Measurements from ENCODE around the gene FAM13C.

Gene FAM13C

DNA sequence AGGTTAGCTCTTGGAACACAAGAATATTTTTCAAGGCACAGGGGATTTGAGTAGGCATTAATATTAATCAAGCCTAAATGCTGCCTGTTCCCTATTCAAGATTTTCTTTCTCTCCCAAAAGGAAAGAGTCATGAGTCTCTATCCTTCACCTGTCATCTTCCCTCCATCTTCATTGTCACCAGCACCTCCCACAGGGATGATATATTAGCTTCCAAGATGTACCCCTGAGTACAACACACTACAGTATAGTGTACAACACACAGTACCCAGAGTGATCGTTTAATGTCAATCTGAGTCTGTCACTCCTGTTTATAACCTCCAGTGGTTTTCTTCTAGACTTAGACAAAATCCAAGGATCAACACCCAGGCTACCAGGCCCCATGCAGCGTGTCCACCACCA lies 50.1 kb downstream of the FAM13C start:
- no peak for DNase-seq

DNA sequence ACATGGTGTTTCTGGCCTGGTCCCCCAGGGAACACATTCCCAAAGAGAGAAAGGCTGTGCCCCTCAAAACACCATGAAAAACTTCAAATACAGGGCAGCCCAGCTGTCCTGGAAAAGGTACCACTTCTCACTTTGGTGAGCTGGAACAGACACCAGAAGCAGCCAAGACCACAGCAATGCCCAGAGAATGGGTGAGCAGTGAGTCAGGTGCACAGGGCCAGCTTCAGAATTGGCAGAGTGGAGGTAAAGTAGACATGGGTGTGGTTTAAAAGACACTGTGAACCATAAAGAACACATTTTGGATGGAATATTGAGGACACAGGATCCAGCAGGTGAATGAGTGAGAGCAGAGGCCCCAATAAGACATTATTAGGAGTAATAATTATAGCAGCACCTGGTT lies 51.3 kb downstream of the FAM13C start:
- DNase-seq, result no peak

DNA sequence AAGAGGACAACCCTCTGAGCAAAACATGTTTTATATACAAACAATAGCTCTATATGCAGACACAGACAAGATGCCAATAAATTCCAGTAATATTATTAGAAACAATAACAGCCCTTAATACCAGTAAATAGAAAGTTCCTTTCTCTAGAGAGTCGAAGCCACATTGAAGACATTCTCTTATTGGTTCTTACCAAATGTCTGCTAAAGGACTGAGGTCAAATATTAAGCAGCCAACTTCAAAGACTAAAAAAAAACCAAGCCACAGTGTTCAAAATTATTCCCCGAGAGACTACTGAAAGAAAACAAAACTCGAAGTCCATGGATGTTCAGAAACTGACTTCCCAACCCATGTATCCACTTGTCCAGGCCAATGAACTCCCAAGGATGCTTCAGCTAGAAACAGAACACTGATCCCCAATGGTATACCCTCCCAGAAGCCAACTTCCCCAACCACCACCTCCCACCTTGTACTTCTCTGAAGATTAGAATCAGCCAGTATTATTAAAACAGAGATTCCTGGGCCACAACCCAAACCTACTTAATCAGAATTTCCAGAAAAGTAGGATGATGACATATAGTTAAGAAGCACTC lies 51.9 kb downstream of the FAM13C start:
- DNase-seq, result no peak

DNA sequence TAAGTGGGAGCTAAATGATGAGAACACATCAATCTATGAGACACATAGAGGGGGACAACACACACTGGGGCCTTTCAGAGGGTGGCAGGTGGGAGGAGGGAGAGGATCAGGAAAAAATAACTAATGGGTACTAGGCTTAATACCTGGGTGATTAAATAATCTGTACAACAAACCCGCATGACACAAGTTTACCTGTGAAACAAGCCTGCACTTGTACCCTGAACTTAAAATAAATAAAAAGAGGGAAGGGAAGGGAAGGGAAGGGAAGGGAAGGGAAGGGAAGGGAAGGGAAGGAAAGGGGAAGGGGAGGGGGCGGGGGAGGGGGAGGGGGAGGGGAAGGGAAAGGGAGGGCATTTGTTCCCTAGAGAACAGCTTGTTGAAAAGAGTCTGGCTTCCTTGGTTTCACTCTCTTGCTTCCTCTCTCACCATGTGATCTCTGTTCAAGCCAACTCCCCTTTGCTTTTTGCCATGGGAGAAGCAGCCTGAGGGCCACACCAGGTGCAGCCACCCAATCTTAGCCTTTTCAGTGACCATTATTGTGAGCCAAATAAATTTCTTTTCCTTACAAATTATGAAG lies 57.7 kb downstream of the FAM13C start:
- no peak for DNase-seq

DNA sequence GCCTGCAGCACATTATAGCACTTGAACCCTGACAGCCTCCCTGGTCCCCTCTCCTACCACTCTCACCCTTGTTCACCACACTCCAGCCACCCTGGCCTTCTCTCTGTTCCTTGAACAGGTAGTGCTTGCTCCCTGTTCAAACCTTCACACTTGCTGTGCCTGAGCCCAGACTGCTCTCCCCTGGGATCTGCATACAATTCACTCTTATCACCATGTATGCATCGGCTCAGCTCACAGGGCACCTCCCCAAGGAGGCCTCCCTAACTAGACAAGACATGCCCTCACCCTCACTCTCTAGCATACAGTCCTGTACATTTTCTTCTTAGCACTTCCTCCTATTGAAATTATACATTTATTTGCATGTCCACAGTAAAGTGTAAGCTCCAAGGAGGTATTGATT lies 59.3 kb downstream of the FAM13C start:
- no peak for DNase-seq

DNA sequence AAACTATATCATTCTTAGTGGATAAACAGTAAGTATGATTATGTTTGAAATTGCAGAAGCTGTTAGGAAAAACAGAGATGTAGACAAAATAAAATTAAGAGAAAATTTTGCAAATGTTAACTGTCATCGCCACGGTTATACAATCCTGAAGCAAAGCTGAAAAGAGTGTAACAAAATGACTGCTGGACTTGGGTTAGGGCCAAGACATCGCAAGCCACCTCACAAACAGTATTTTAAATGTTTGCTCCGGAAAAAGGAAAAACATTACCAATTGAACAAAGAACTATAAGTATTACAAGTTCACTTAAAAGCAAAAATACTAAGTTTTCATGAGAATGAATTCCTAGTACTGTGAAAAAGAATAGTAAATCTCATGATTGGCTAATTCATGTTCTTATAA lies 60.0 kb downstream of the FAM13C start:
- DNase-seq, result no peak

DNA sequence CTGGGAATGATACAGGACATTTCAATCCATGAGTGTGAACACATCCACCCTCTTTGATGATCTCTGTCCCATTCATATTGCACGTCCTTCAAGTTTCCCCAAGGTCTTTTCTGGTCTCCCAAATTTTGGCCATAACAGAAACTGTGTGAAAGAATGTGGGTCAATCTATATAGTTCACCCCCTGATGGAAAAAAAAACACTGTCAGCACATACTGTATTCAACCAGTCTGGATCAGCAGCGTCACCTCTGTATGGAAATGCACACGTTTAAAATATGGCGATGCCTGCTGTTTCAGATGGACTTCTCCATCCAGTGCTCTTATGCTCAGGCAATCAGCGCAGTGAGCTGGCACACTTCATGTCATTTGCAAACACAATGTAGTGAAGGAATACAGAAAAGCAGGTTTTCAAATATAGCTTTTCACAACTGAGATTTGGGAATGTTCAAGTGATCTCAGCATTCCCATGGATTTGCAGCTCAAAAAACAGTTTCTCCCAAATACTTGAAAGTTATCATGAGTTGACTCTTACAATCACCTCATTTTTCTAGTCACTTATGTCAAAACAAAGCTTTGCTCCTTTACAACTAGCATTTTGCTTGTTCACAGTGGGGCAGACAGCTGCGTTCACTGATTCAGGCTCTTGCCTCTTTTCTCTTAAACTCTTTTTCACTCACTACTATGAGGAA lies 61.1 kb downstream of the FAM13C start:
- DNase-seq, result no peak

DNA sequence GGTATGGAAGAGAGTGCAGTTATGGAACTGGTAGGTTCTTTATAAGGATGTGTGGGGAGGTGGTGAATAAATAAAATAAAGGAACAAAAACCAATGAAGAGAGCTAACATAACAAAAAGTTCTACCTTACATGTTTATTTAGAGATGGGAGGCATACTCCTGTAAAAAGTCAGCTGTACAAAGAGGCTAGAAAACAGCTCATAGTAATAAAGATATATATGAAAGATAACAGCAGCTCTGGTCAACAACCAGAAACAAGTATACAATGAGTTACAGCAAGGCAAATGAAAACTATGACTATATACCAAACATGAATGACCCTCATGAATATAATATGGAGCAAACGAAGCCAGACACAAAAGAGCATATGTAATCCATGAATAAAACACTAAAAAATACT lies 62.0 kb downstream of the FAM13C start:
- DNase-seq, result no peak

DNA sequence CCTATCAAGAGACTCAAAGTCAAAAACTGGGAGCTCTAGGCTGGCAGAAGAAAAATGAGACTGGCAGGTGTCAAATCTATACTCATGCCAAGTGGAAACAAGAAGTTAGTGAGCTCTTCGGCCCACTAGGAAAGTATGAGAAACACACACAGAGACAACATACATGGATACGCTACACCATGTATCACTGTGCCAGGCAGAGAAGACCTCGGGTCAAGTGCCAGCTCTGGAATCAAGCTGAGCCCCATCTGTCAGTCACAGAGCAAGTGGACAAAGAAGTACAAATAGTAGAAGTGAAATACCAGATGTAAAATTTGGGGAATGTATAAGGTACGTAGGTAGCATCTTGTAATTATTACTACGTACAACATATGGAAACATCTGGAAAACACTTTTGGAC lies 62.4 kb downstream of the FAM13C start:
- no peak for DNase-seq

DNA sequence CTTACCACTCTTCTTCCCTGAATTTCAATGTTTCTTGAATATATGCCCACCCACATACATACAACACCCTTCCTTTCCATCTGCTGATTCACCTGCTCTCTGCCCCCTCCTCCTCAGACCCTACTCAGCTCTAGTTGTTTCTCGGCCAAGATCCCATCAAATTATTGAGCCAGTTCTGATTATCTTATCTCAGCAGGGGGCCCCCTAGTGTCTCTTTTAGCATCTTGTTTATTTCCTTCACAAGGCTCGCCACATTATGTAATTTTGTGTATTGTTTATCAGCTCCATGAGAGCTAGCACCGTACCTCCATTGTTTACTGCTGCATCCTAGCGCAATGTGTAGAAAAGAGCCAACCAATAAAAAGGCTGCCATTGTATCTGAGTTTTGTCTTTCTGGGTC lies 71.9 kb downstream of the FAM13C start:
- no peak for DNase-seq

DNA sequence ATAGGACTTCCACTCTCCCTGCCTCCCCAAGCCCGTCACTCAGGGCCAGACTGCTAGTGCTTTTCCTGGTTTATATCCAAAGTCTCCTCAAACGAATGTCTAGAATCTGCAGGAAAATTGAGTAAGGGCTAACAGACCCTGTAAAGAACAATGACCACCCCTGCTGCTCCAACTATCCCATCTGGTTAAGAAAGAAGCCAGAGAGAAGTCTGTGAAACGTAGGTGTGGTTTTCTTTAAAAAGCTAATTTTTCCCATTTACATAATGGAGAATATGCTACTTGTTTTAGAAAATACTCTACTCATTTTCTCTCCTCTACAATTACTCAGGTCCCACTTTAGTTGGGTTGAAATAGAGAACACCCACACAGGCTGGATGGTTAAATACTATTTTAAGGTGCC lies 72.5 kb downstream of the FAM13C start:
- no peak for DNase-seq

DNA sequence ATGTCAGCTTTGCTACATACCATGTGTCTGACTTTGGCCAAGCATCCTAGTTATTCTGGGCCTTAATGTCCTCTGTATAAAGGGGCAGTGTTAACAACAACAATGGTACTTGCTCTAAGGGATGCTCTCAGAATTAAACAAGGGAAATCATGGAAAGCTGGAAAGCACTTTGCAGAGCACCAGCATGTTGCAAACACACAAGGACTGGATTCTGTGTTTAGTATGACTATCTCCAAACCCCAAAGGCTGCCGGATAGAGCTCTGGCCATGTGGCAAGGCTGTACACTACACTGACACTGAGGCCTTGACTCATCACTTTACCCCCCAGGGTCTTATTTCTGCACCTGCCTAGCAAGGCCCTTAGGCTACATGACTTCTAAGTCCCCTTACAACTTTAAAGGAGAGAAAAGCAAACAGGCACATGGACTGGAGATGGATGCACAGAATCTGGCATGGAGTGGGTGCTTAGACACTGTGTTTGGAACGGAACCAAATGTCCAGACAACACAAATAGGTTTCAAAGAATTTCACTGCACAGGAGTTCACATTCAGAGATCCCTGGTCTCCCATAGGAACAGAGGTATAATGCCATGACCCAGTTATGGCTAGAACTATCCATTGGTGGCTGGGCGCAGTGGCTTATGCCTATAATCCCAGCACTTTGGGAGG lies 74.6 kb downstream of the FAM13C start:
- DNase-seq, result no peak

DNA sequence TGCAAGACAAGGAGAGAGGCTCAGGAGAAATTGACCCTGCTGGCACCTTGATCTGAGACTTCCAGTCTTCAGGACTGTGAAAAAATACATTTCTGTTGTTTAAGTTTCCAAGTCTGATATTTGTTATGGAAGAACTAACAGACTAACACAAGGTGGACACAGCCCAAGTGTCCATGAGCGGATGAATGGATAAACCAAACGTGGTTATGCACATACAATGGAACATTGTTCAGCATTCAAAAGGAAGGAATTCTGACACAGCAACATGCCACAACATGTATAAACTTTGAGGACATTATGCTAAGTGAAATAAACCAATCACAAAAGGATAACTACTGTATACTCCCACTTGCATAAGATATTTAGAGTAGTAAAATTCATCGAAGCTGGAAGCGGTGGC lies 76.5 kb downstream of the FAM13C start:
- no peak for DNase-seq

DNA sequence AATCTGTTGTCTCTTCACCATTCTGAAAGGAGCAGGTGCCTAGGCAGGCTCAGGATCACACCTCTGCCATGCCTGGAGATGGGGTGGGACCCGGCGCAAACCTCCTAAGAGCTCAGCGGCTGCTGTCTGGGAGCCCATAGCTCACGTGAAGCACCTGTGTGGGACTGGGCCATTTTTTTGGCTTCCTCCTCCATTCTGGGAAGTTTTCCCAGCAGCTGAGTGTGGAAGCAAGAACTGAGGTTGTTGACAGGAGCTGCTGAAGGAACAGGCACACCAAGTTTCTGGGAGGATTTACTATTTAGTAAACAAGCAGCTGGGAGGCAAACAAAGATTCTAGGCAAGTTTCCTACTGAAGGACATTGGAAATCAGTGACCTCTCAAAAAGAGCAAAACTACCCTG lies 77.3 kb downstream of the FAM13C start:
- no peak for DNase-seq

DNA sequence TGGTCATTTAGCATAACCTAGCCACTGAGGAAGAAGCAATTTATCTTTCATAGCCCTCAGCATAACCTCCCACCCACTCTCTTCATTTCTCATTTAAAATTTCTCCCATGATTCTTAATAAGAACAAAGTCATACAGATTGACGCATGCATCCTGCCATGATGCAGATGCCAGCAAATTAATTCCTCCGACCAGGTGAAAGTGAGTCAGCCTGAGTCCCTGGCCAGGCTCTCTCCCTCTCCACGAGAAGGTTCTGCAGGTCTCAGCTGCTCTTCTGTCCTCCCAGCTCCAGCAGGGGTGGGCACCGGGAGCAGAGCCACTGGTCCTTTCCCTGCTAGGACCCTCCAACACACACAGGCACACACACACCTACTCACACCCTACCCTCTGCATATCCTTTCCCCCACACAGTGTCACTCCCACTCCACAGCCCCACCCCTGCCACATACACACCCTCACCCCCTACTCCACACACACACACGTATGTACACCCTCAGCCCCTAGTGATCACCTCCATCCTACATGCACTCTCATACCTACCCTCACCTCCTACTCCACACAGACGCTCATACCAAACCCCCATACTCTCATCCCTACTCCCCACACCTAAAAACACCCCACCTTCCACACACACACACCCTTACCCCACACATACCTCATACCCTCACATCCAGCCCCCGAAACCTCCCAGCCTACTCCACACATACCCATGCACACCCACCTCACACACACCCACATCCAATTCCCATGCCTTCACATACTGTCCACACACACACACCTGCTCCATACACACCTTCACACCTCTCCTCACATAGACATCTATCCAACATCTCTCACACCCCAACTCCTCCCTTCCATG lies 78.0 kb downstream of the FAM13C start:
- no peak for DNase-seq

DNA sequence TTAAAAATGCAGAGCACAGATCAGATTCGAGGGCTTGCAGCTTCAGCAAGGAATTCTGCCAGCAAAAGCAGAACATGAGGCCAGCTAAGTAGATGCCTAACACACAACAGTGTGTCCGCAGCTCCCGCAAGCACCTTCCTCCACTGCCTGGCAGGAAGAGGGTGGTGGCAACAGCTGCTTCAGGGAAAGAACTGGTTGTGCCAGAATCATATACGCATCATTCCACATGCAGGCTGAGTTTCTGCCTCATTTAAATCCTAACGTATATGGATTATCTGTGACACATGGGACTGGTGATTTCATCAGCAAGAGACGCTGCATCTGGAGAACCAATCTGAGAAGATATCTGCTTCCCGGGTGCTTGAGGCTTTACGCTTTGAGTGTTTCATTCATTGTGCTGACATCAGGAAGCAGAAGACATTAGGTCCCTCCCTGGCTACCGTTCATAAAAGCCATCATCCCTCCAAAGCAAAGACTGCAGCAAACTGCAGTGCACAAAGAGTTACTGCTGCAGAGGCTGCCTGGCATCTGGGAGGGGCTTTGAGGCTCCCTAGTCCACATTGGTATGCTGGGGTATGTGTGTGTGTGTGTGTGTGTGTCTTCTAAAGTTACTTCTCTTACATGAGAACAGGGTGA lies 78.8 kb downstream of the FAM13C start:
- DNase-seq, result no peak

DNA sequence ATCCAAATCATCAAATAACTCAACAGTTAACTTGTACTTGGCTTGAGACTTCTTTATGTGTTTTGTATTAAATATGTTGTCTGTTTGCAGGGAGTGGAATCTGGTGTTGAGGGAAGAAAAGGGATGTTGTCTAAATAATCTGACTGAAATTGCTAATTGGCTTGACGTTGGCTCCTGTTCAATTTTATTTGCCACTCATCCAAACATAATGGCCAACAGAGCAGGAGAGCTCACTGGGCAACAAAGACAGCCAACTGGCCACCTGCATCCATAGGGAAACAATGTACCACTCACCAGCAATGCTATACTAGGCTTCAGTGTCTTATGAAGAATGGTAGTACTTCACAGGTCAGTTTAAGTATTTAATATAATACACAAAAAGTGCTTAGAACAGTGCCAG lies 80.5 kb downstream of the FAM13C start:
- DNase-seq, result no peak

DNA sequence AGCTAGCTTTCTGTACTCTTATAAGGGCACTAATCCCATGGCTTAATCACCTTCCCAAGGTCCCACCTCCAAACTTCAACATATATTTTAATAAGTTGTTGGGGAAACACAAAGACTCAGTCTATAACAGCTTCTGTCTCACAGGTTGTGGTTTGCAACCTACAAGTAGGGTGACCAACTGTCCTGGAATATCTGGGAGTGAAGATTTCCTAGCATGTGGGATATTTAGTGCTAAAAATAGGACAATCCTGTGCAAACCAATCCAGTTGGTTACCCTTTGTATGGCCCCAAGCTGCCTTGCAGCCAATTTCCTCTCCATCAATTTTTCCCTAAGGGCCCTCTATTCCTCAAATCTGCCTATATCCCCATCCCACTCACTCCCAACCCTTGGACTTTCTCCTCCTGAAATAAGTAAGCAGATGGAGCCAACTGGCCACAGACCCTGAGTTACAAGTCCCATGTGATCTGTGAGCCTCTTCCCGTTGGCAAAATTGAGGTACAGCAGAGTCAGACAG lies 82.3 kb downstream of the FAM13C start:
- DNase-seq, result no peak

DNA sequence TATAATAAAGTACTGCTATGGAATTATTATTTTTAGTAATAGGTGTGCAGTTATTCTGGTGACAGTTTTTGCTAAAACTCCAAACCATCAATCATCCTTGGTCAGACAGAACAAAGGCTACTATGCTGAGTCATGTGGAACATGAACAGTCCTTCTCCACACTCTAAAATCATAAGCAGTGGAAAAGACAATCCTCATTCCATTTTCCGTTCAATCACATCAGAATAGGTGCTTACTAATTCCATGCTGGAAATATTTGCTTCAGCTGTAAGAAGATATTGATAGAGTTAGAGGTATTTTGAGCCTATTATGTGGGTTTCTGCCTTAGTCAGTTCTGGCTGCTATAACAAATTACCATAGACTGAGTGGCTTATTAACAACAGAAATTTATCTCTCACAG lies 82.9 kb downstream of the FAM13C start:
- no peak for DNase-seq

DNA sequence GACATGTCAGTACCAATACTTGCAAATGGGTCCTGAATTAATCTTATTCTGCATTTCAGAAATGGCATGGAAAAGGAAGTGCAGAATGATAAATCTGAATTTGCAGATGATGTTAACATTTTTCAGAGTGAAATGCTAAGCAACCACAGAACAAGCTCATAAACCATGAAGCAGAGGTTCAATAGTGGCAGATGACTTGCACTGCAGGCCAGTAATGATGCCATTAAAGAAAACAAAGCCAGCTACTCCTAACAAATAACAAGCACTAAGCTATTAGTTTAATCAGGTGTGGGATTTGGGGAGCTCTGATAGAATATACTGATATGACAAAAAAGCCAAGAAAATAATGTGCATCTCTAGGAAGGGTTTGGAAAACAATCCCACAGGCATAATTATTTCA lies 85.4 kb downstream of the FAM13C start:
- no peak for DNase-seq

DNA sequence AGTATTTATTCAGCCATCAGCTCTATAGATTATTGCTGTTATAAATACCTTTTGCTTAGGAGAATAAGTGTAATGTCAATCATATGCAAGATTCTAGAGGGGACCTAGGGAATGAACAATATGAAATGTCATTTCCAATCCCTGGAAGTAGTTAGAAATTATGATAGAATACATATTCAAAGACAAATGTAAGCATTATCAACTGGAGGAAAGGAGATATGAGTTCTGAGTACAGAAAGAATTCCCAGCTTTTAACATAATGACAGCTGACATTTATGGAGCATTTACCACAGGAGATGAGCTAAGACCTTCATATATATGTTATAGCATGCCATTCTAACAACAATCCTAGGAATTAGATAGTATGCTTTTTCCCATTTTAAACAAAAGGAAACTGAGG lies 86.2 kb downstream of the FAM13C start:
- DNase-seq, result no peak

DNA sequence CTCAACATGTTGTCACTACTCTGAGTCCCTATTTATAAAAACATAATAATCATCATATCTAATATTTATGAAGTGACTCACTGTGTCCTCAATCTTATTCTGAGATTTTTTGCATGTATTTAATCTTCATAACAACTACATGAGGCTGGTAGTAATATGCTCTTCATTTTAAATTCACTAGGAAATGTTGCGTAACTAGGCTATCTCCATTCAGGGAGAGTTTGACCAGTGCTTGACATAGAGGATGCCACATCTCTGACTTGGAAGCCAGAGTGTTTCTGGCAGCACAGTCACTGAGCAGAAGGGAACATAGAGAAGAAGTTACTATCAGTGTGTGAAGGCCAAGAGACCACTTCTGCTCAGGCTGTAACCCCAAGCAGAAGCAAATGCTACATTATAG lies 88.9 kb downstream of the FAM13C start:
- no peak for DNase-seq

DNA sequence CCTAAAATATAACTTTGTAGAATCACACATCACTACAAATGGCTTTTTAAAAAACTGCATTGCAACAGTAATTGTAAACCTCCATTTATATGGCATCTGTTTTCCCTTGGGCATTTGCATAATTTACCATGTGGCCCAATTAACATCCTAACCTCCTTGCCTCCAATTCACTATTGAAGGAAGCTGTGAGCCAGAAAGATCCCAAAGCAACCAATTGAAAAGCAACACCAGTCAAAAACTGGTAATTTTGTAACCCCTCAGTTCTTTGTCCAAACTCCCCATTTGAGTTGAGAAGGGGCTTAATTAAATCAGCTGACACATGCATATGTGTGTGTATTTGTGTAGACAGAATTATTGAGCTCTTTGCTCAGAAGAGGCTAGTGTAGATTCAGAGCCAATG lies 90.3 kb downstream of the FAM13C start:
- DNase-seq, result no peak
